ENCODE measurements around the gene KISS1R. TPM values are rescaled to one million over a fixed set of nuclear protein-coding genes. Genes with fewer than 3 reads are reported as not detected.

Gene KISS1R
- total RNA-seq, 1 donor from 2014 or later: not detected

- no peaks in the 10 kb centered on the region for H3K27me3 ChIP-seq
- H3K9me3 ChIP-seq: no peaks in the 10 kb centered on the region
- H3K36me3 ChIP-seq: peaks cover 18% of the 10 kb centered on the region
- H3K27ac ChIP-seq: no peak overlapping the region
- H3K4me1 ChIP-seq: no peaks in the 10 kb centered on the region
- TF ChIP-seq, protein P1, sequence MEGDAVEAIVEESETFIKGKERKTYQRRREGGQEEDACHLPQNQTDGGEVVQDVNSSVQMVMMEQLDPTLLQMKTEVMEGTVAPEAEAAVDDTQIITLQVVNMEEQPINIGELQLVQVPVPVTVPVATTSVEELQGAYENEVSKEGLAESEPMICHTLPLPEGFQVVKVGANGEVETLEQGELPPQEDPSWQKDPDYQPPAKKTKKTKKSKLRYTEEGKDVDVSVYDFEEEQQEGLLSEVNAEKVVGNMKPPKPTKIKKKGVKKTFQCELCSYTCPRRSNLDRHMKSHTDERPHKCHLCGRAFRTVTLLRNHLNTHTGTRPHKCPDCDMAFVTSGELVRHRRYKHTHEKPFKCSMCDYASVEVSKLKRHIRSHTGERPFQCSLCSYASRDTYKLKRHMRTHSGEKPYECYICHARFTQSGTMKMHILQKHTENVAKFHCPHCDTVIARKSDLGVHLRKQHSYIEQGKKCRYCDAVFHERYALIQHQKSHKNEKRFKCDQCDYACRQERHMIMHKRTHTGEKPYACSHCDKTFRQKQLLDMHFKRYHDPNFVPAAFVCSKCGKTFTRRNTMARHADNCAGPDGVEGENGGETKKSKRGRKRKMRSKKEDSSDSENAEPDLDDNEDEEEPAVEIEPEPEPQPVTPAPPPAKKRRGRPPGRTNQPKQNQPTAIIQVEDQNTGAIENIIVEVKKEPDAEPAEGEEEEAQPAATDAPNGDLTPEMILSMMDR (IDR thresholded peaks at IDR 0.05): no peak
- ATAC-seq (no peak), DNase-seq (no peak)
- intact Hi-C loops (cut with DNase I): no loop called here
- no peak overlapping the region for H3K4me3 ChIP-seq
These were observed 46.4 kb downstream of the KISS1R start for GRCh38 chr19:963486-963951.

DNA sequence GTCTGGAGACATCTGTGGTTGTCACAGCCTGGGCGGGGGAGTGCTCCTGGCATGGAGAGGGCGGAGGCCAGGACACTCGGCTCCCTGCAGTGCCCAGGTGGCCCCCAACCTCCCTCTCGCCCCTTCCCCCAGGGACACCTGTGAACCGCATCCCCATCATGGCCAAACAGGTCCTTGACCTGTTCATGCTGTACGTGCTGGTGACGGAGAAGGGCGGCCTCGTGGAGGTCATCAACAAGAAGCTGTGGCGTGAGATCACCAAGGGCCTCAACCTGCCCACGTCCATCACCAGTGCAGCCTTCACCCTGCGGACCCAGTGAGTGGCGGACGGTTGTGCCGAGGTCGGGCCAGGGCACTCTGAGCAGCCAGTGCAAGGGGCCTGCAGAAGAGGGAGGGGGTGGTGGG is 47.0 kb downstream of the KISS1R start:
- Histone ChIP-seq H3K27ac (no peak overlapping the region), H3K4me3 (no peak overlapping the region), H3K36me3 (peaks cover 24% of the 10 kb centered on the region), H3K27me3 (no peaks in the 10 kb centered on the region), H3K9me3 (no peaks in the 10 kb centered on the region), H3K4me1 (no peaks in the 10 kb centered on the region)
- DNase-seq (no peak), ATAC-seq (no peak)
- intact Hi-C loops (cut with DNase I): no loop called here
- TF ChIP-seq, protein P1 (IDR thresholded peaks at IDR 0.05): no peak

GRCh38 chr19:964761-965694 is 47.9 kb downstream of the KISS1R start:
- peaks cover 33% of the 10 kb centered on the region for H3K36me3 ChIP-seq
- H3K27ac ChIP-seq: no peak overlapping the region
- no peaks in the 10 kb centered on the region for H3K9me3 ChIP-seq
- DNase-seq (no peak), ATAC-seq (no peak)
- TF ChIP-seq, protein P1 (IDR thresholded peaks at IDR 0.05): no peak
- H3K4me1 ChIP-seq: no peaks in the 10 kb centered on the region
- H3K4me3 ChIP-seq: no peak overlapping the region
- intact Hi-C loops (cut with DNase I): no loop called here
- H3K27me3 ChIP-seq: no peaks in the 10 kb centered on the region

DNA sequence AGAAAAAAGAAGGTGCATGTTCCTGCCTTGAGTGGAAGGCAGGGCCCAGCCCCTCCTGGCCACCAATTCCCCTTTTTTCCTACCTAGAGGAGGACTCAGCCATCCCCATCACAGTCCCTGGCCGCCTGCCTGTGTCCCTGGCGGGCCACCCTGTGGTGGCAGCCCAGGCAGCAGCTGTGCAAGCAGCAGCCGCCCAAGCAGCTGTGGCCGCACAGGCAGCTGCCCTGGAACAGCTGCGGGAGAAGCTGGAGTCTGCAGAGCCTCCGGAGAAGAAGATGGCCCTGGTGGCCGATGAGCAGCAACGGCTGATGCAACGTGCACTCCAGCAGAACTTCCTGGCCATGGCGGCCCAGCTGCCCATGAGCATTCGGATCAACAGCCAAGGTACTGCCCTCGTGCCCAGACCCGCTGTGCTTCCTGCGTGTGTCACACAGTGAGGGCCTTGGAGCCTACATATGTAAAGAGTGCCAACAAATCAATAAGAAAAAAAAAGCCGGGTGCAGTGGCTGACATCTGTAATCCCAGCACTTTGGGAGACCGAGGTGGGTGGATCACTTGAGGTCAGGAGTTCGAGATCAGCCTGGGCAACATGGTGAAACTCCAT is 49.5 kb downstream of the KISS1R start:
- TF ChIP-seq, protein P1 (IDR thresholded peaks at IDR 0.05): no peak
- Histone ChIP-seq H3K4me3 (no peak overlapping the region), H3K9me3 (peaks cover 6% of the 10 kb centered on the region), H3K36me3 (peaks cover 46% of the 10 kb centered on the region), H3K4me1 (no peaks in the 10 kb centered on the region), H3K27ac (no peak overlapping the region), H3K27me3 (no peaks in the 10 kb centered on the region)
- intact Hi-C loops (cut with DNase I): no loop called here
- ATAC-seq (no peak), DNase-seq (no peak)

Other genes with a start within 250 kb of the KISS1R start
- gene FSTL3, start 240.9 kb upstream of the KISS1R start, total RNA-seq: 114 TPM
- gene PRSS57, start 221.9 kb upstream of the KISS1R start, total RNA-seq: not detected
- 56.9 TPM for gene PALM, start 208.4 kb upstream of the KISS1R start, total RNA-seq
- 15.9 TPM for gene MISP, start 166.2 kb upstream of the KISS1R start, total RNA-seq
- 245 TPM for gene PTBP1, start 119.9 kb upstream of the KISS1R start, total RNA-seq
- 0.46 TPM for gene PLPPR3, start 95.4 kb upstream of the KISS1R start, total RNA-seq
- 0.75 TPM for gene AZU1, start 89.5 kb upstream of the KISS1R start, total RNA-seq
- gene PRTN3, start 76.3 kb upstream of the KISS1R start, total RNA-seq: not detected
- 0.52 TPM for gene ELANE, start 65.0 kb upstream of the KISS1R start, total RNA-seq
- gene CFD, start 57.7 kb upstream of the KISS1R start, total RNA-seq: 153 TPM
- gene MED16, start 24.1 kb upstream of the KISS1R start, total RNA-seq: 51.8 TPM
- gene RNU6-9, start 23.8 kb upstream of the KISS1R start, total RNA-seq: not detected
- 50.7 TPM for gene R3HDM4, start 4.1 kb upstream of the KISS1R start, total RNA-seq
- 16.1 TPM for gene ARID3A, start 8.7 kb downstream of the KISS1R start, total RNA-seq
- gene WDR18, start 67.0 kb downstream of the KISS1R start, total RNA-seq: 21.9 TPM
- gene GRIN3B, start 83.1 kb downstream of the KISS1R start, total RNA-seq: not detected
- 167 TPM for gene TMEM259, start 103.8 kb downstream of the KISS1R start, total RNA-seq
- not detected for gene RNU6-2, start 104.2 kb downstream of the KISS1R start, total RNA-seq
- gene CNN2, start 109.3 kb downstream of the KISS1R start, total RNA-seq: 220 TPM
- 51.0 TPM for gene ABCA7, start 122.8 kb downstream of the KISS1R start, total RNA-seq
- 98.2 TPM for gene ARHGAP45, start 149.8 kb downstream of the KISS1R start, total RNA-seq
- gene POLR2E, start 178.0 kb downstream of the KISS1R start, total RNA-seq: 155 TPM
- 387 TPM for gene GPX4, start 186.7 kb downstream of the KISS1R start, total RNA-seq